Neural cell (in vitro differentiated cells): ENCODE data around the gene RARRES2. TPM values are rescaled to one million over a fixed set of nuclear protein-coding genes. Genes with fewer than 3 reads are reported as not detected.

Source experiments
- H2AFZ ChIP-seq: fragments of 200-600, 300-800 bp; sonication (generic), shearing (Covaris generic); 2 replicates; pipeline ENCODE4 v1.6.0; 2014; ENCODE audit warnings: low read depth, mild to moderate bottlenecking, antibody characterized with exemption, low read length, moderate library complexity
- H3F3A ChIP-seq: fragments of 200-600 bp; shearing (Covaris generic); 2 replicates; pipeline ENCODE4 v1.6.1; 2016; ENCODE audit warnings: mild to moderate bottlenecking, moderate library complexity, mixed read lengths, antibody characterized with exemption, low read length; ENCODE audit not compliant: insufficient read depth, poor library complexity, severe bottlenecking
- H3K27ac ChIP-seq: fragments of 200-600, 300-800 bp; sonication (generic), shearing (Covaris generic); 2 replicates; pipeline ENCODE4 v1.5.1; 2014; ENCODE audit warnings: mild to moderate bottlenecking, low read length, moderate library complexity
- H3K27me3 ChIP-seq: fragments of 300-800, 200-600 bp; sonication (generic), shearing (Covaris generic); 2 replicates; pipeline ENCODE4 v1.6.0; 2014; ENCODE audit warnings: mild to moderate bottlenecking, low read depth, low read length, moderate library complexity; ENCODE audit not compliant: insufficient read depth
- H3K36me3 ChIP-seq: fragments of 300-800, 200-600 bp; sonication (generic), shearing (Covaris generic); 2 replicates; pipeline ENCODE4 v1.5.1; 2014; ENCODE audit warnings: mild to moderate bottlenecking, antibody characterized with exemption, low read length, moderate library complexity; ENCODE audit not compliant: insufficient read depth
- H3K4me2 ChIP-seq: fragments of 300-800, 200-600 bp; sonication (generic), shearing (Covaris generic); 2 replicates; pipeline ENCODE4 v1.6.0; 2014; ENCODE audit warnings: mild to moderate bottlenecking, low read length
- H3K4me3 ChIP-seq: fragments of 300-800, 200-600 bp; sonication (generic), shearing (Covaris generic); 2 replicates; pipeline ENCODE4 v1.5.1; 2014; ENCODE audit warnings: mild to moderate bottlenecking, low read length, moderate library complexity
- H3K79me2 ChIP-seq: fragments of 200-600 bp; shearing (Covaris generic); replicated peaks from 2 replicates; pipeline ENCODE4 v1.6.0; 2014; ENCODE audit warnings: mild to moderate bottlenecking, low read length, moderate library complexity; ENCODE audit not compliant: insufficient read depth
- H3K9ac ChIP-seq: fragments of 300-800, 200-600 bp; sonication (generic), shearing (Covaris generic); 2 replicates; pipeline ENCODE4 v1.6.1; 2016; ENCODE audit warnings: mild to moderate bottlenecking, low read length, mixed read lengths
- H3K9me2 ChIP-seq: fragments of 200-600 bp; shearing (Covaris generic); 2 replicates; pipeline ENCODE4 v1.6.1; 2016; ENCODE audit warnings: mild to moderate bottlenecking, low read length, mixed read lengths; ENCODE audit not compliant: insufficient read depth
- H3K9me3 ChIP-seq: fragments of 200-600, 300-800 bp; sonication (generic), shearing (Covaris generic); 2 replicates; pipeline ENCODE4 v1.6.1; 2016; ENCODE audit warnings: mild to moderate bottlenecking, mixed run types, low read length, moderate library complexity, mixed read lengths
- H4K20me1 ChIP-seq: fragments of 200-600 bp; shearing (Covaris generic); 2 replicates; pipeline ENCODE4 v1.6.1; 2016; ENCODE audit warnings: mild to moderate bottlenecking, mixed run types; ENCODE audit not compliant: insufficient read depth
- EP300 ChIP-seq: fragments of 450-650 bp; conservative IDR thresholded peaks from 2 replicates; pipeline ENCODE4 v1.6.1; 2014; ENCODE audit warnings: antibody characterized with exemption, mild to moderate bottlenecking, moderate library complexity; ENCODE audit not compliant: poor library complexity, severe bottlenecking
- EZH2 ChIP-seq: fragments of 200-600, 300-800 bp; shearing (Covaris generic), sonication (generic); IDR thresholded peaks from 2 replicates; pipeline ENCODE4 v1.6.1; 2014; ENCODE audit warnings: antibody characterized with exemption, low read length, borderline replicate concordance, mild to moderate bottlenecking; ENCODE audit not compliant: insufficient read depth, poor library complexity, severe bottlenecking
- MXI1 ChIP-seq: fragments of 450-650 bp; conservative IDR thresholded peaks from 2 replicates; pipeline ENCODE4 v1.6.1; 2014; ENCODE audit warnings: antibody characterized with exemption, mild to moderate bottlenecking; ENCODE audit not compliant: poor library complexity, severe bottlenecking
- POLR2AphosphoS5 ChIP-seq: IDR thresholded peaks from 2 replicates; pipeline ENCODE4 v1.6.1; 2012
- RAD21 ChIP-seq: fragments of 450-650 bp; conservative IDR thresholded peaks from 2 replicates; pipeline ENCODE4 v1.6.1; 2014; ENCODE audit warnings: antibody characterized with exemption, mild to moderate bottlenecking, moderate library complexity
- SMC3 ChIP-seq: fragments of 450-650 bp; conservative IDR thresholded peaks from 2 replicates; pipeline ENCODE4 v1.6.1; 2014; ENCODE audit warnings: antibody characterized with exemption, mild to moderate bottlenecking, moderate library complexity; ENCODE audit not compliant: poor library complexity
- TAF1 ChIP-seq: IDR thresholded peaks from 2 replicates; pipeline ENCODE4 v1.6.1; 2012; ENCODE audit warnings: low read depth
- polyA plus RNA-seq: library from polyadenylated mRNA; depleted of rRNA; stranded (reverse); fragments of >200 nt; gene quantifications from 2 replicates; pipeline ENCODE4 v1.2.3, GENCODE V29; 2014
- TF ChIP-seq, protein P1 (sequence below): fragments of 450-650 bp; IDR thresholded peaks from 2 replicates; pipeline ENCODE4 v1.5.1; 2014; ENCODE audit warnings: antibody characterized with exemption, mild to moderate bottlenecking, moderate library complexity; ENCODE audit not compliant: poor library complexity, severe bottlenecking
- TF ChIP-seq, protein P2 (sequence below): IDR thresholded peaks from 2 replicates; pipeline ENCODE4 v1.6.1; 2012; ENCODE audit warnings: borderline replicate concordance

Gene RARRES2
- polyA plus RNA-seq, 1 donor from 2014 or later: 0.71 TPM

DNA sequence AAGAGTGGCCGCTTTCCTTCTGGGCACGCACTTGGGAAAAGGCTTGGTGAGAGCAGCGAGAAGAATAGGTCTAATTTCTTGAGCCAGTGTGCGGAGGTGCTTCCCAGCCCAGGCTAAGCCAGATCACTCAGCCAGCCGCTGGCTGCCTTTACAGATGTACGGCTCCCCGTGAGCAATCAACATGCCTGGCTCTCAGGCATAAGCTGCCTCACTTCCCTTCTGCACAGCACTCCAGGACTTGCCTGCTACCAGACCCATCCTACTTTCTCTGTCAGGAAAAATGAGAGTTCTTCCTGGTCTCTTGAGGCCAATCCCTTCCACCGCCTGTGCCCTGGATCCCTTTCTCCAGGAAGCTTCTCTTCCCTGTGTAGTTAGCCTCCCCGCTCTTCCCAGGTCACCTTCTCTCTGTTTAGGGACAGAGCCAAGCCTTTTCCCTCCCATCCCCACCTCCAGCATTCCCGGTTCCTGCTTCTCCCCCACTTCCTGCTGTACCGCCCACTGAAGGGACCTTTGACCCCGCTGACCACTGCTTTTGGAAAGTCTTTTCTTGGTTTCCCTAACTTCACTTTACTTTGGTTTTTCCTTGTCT lies 17.0 kb downstream of the RARRES2 start:
- H3K27me3 ChIP-seq: no peaks in the 10 kb centered on the region
- H3K4me2 ChIP-seq: no peak overlapping the region
- H3K79me2 ChIP-seq: no peaks in the 10 kb centered on the region
- TF ChIP-seq EP300 (no peak), EZH2 (no peak), RAD21 (no peak), POLR2AphosphoS5 (no peak), TAF1 (no peak), SMC3 (no peak), MXI1 (no peak)
- TF ChIP-seq, protein P1, sequence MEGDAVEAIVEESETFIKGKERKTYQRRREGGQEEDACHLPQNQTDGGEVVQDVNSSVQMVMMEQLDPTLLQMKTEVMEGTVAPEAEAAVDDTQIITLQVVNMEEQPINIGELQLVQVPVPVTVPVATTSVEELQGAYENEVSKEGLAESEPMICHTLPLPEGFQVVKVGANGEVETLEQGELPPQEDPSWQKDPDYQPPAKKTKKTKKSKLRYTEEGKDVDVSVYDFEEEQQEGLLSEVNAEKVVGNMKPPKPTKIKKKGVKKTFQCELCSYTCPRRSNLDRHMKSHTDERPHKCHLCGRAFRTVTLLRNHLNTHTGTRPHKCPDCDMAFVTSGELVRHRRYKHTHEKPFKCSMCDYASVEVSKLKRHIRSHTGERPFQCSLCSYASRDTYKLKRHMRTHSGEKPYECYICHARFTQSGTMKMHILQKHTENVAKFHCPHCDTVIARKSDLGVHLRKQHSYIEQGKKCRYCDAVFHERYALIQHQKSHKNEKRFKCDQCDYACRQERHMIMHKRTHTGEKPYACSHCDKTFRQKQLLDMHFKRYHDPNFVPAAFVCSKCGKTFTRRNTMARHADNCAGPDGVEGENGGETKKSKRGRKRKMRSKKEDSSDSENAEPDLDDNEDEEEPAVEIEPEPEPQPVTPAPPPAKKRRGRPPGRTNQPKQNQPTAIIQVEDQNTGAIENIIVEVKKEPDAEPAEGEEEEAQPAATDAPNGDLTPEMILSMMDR: no peak
- TF ChIP-seq, protein P2, sequence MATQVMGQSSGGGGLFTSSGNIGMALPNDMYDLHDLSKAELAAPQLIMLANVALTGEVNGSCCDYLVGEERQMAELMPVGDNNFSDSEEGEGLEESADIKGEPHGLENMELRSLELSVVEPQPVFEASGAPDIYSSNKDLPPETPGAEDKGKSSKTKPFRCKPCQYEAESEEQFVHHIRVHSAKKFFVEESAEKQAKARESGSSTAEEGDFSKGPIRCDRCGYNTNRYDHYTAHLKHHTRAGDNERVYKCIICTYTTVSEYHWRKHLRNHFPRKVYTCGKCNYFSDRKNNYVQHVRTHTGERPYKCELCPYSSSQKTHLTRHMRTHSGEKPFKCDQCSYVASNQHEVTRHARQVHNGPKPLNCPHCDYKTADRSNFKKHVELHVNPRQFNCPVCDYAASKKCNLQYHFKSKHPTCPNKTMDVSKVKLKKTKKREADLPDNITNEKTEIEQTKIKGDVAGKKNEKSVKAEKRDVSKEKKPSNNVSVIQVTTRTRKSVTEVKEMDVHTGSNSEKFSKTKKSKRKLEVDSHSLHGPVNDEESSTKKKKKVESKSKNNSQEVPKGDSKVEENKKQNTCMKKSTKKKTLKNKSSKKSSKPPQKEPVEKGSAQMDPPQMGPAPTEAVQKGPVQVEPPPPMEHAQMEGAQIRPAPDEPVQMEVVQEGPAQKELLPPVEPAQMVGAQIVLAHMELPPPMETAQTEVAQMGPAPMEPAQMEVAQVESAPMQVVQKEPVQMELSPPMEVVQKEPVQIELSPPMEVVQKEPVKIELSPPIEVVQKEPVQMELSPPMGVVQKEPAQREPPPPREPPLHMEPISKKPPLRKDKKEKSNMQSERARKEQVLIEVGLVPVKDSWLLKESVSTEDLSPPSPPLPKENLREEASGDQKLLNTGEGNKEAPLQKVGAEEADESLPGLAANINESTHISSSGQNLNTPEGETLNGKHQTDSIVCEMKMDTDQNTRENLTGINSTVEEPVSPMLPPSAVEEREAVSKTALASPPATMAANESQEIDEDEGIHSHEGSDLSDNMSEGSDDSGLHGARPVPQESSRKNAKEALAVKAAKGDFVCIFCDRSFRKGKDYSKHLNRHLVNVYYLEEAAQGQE: no peak
- no peaks in the 10 kb centered on the region for H4K20me1 ChIP-seq
- H3K9ac ChIP-seq: no peak overlapping the region
- peak overlapping the region; percentile 56 for H3K4me3 ChIP-seq
- no peak overlapping the region for H3K27ac ChIP-seq
- H3K9me3 ChIP-seq: no peaks in the 10 kb centered on the region
- no peaks in the 10 kb centered on the region for H3K36me3 ChIP-seq
- no peaks in the 10 kb centered on the region for H3K9me2 ChIP-seq
- H2AFZ ChIP-seq: no peak overlapping the region
- no peaks in the 10 kb centered on the region for H3F3A ChIP-seq

DNA sequence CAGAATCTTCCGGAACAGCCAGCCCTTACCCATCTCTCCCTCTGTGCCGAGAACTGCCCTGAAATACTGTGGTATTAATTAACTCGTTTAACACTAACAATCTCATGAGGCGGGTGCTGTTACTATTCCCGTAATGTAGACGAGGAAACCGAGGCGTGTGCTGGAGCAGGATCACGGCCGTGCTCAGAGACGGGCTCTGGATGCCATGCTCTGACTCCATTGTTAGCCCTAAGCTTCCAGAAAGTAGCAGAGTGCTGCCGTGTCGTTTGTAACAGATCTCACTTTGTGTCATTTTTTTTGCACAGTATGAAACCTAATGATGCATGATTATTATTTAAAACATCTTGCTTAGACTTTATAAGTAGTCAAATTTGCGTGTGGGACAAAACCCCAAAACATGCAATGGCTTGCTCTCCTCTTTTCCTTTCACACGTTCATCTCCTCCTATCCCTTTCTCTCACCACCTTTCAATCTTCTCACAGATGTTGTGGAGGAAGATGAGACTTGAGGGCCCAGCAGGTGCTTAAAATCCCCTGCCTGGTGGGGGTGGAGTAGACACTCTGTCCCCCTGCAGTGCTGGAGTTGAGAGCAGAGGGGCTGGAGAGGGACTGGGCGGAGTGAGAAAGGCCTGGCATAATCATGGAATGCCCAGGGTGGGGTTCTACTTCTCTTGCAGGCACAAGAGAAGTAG lies 17.6 kb downstream of the RARRES2 start:
- Histone ChIP-seq H3F3A (no peaks in the 10 kb centered on the region), H3K9ac (peak overlapping the region; percentile 5), H3K36me3 (no peaks in the 10 kb centered on the region)

More for the DNA sequence above, 17.6 kb downstream of the RARRES2 start:
- Histone ChIP-seq H3K4me2 (no peak overlapping the region), H3K79me2 (no peaks in the 10 kb centered on the region), H4K20me1 (no peaks in the 10 kb centered on the region), H3K9me2 (no peaks in the 10 kb centered on the region), H3K27me3 (no peaks in the 10 kb centered on the region), H2AFZ (no peak overlapping the region), H3K27ac (no peak overlapping the region), H3K4me3 (peak overlapping the region; percentile 56), H3K9me3 (no peaks in the 10 kb centered on the region)
- TF ChIP-seq, protein P2: no peak
- TF ChIP-seq EP300: no peak
- TF ChIP-seq POLR2AphosphoS5: no peak
- TF ChIP-seq RAD21: no peak
- no peak for TF ChIP-seq MXI1
- TF ChIP-seq SMC3: no peak
